GM12872 (cell line): ENCODE results near the gene CLSTN3.

Source experiments
- TF ChIP-seq, protein P1 (sequence below): IDR thresholded peaks from 3 replicates; pipeline ENCODE4 v1.5.1; 2011; ENCODE audit warnings: low read depth, mild to moderate bottlenecking, low read length, moderate library complexity; ENCODE audit not compliant: insufficient read depth

CLSTN3 gene

DNA sequence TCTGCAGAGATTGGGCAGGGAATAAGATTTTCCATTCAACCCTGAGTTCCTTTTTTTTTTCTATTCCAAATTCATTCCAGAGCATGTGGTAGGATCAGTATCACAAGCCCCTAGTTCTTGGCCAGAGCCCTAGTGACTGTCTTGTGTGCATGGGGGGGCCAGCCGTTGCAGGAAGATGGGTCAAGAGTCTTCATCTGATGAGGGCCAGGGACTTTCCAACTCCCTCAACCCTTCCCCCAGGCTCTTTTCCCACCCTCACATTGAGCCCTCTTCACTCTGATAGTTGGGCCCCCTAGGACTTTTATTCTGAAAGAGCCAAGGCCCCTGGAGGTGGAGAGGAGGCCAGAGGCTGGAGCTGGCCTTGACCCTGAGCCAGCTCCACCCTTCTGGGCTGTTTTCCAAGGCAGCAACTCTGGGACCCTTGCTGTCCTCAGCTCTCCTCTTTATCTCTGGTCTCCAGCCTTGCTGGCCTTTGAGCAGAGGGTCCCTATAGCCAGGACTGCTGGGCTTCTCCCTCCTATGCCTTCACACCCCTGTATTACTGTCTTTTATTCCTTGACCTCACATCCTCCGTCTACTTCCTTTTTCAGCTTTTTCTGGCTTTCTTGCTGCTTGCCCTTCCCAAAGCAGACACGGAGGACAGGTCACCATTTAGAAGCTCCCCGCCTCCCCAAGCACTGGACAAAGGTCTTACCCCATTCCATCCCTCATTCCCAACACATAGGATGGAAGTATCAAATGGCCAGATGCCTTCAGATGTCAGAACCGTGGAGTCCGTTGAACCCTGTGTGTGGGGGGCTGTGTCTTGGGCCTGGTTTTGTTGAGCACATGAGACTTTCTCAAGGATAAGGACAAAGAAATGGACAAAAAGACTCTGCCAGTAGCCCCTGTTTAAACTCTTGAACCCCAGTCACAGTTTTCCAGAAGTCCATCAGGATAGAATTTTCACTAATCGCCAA is 7.1 kb upstream of the CLSTN3 start:
- TF ChIP-seq, protein P1, sequence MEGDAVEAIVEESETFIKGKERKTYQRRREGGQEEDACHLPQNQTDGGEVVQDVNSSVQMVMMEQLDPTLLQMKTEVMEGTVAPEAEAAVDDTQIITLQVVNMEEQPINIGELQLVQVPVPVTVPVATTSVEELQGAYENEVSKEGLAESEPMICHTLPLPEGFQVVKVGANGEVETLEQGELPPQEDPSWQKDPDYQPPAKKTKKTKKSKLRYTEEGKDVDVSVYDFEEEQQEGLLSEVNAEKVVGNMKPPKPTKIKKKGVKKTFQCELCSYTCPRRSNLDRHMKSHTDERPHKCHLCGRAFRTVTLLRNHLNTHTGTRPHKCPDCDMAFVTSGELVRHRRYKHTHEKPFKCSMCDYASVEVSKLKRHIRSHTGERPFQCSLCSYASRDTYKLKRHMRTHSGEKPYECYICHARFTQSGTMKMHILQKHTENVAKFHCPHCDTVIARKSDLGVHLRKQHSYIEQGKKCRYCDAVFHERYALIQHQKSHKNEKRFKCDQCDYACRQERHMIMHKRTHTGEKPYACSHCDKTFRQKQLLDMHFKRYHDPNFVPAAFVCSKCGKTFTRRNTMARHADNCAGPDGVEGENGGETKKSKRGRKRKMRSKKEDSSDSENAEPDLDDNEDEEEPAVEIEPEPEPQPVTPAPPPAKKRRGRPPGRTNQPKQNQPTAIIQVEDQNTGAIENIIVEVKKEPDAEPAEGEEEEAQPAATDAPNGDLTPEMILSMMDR = no peak

DNA sequence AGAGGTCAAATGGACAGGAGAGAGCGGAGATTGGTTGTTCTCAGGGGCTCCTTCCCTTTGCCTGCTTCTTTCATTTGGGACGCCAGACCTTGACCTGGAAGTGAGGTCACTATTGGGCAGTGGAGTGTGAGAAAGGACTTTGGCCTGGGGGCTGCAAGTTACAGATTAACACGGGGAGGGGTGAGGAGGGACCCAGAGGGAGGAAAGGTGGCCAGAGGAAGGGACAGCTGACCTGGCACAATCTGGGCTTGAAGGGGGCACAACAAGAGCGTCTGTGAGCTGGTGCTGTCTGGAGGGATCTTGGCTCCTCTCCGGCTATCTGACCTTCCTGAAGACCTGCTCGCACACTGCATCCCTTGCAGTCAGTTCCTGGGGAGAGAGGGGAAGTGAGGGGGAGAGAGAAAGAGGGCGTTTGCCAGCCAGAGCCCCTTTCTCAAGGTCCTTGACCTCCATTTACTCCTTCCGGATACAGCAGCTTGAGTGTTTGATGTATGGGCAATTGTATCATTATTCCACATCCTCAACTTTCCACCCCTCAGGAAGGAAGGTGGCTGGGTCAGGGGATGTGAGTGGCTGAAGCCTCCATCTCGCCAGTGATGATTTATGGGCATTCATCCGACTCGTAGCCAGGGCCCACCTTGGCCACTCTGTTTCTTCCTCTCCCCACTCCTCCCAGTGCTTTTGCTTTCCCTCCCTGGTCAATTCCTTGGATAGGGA is 6.2 kb upstream of the CLSTN3 start:
- TF ChIP-seq, protein P1 = no peak

DNA sequence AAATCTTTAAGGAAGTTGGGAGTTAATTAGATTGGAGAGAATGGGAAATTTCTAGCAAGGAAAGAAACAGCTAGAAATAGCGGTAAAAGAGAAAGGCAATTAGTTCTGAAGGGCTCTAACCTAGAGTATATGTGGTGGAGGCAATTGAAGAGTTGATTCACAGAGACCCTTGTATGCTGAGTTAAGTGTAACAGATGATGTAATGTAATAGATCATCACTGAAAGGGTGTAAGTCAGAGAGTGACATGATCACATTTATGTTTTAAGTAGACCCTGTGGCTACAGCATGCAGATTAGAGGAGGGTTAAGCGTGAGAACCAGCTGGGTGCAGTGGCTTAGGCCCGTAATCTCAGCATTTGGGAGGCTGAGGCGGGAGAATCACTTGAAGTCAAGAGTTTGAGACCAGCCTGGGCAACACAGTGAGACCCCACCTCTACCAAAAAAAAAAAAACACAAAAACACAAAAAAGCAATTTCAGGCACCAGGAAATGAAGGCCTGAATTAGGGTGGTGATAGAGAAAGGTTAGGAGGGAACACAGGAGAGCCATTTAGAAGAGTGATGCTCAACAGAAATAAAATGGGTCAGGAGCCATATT is 4.4 kb upstream of the CLSTN3 start:
- TF ChIP-seq, protein P1 = no peak

DNA sequence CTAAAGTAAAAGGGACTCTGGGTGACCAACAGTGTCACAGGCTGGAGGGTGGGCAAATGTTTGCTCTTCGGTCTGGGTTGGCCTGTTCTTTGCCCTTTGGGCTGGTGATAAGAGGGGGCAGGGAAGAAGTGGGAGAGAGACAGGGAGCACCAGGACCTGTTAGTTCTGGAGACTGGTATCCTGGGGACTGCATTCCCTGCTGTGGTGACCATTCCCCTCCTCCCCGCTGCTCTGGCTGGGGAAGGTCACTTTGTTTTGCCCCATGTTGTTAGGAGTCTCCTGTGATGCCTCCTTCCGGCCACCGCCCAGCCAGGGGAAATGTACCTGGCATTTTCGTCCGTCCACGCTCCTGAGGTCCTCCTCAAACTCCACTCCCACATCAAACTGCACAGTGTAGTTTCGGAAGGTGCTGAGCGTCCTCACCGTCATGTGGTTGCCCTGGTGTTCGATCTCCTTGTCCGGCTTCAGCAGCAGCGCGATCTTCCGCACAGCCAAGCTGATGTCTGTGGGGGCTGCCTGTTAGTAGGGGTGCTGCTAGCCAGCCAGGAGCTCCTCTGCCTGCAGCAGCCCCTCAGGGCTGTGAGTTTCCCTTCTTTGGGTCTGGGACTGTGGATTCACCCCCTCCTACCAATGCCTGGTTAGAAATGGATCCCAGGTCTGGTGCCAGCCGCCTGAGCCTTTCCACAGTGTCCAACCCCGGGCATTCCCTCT is 2.1 kb upstream of the CLSTN3 start:
- TF ChIP-seq, protein P1 = no peak

DNA sequence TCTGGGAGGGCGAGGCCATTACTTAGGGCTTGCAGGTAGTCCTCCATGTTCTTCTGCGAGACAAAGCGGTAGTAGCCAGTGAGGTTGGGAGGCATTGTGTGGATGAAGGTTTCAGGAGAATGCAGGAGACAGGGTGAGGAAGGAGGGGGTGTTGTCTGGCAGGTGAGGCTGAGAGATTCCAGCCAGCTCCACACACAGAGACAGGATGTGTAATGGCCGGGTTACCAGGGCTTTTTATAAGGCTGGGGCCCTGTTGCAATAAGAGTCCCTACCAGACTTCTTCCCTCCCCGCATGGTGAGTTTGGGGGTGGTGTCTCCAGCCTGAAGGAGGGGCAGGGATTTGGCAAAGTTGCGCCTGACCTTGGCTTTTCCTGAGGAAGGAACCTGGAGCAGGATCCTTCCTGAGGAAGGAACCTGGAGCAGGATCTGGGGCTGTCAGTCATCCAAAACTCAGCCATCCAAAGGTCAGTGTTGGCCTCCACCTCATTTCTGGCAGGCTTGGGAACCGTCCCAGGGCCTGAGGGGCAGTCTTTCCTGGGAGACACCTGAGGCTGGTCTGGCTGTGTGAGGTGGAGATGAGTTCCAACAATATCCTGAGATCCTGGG is 1.4 kb upstream of the CLSTN3 start, which contains the start of gene RBP5:
RBP5 (minus strand) TSS at position 209 of the 606 bp plus-strand sequence; CDS start at position 95, 114 bp downstream.
- TF ChIP-seq, protein P1 = no peak

DNA sequence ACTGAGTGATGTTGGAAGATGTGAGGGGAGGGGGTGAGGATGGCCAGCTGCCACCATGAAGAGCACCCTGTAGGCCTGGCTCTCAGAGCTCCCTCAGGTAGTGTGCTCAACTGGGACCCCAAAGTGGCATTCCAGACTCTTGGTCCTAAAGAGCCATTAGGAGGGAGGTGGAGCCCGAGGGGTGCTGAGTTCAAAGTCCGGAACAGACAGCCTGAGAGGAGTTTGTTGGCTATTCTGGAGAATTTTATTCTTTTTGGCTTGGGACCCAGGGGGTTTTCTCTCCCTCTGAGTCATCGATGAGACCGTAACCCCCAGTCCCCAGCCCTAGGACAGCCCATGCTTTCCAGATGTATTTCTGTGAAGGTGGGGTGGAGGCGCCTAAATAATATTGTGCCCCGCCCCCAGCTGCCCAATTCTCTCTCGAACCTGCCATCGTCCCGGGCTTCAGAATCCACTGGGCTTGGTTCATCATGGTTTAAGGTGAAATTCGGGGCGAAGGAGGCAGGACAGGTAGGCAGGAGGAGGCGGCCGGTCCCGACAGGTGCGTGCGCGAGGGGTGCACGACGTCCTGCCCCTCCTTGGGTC is 792 bp upstream of the CLSTN3 start:
- TF ChIP-seq, protein P1 = no peak
